Femur (tissue), 1 donor: ENCODE measurements around the gene SSPN.
A peak's percentile ranks its signal among the peaks of the same experiment; 100 is the strongest.

Experiments
- DNase-seq: peaks from one replicate; pipeline ENCODE4 v3.0.0-alpha.2; 2017

Gene SSPN

GRCh38 chr12:26187014-26187798 lies 8.2 kb upstream of the SSPN start:
- DNase-seq = no peak

- DNase-seq = no peak
These were observed 7.2 kb upstream of the SSPN start for GRCh38 chr12:26188127-26188526.

- DNase-seq = no peak
These were observed 6.7 kb upstream of the SSPN start for GRCh38 chr12:26188641-26189040.

GRCh38 chr12:26192142-26192541 lies 3.2 kb upstream of the SSPN start:
- DNase-seq = no peak

GRCh38 chr12:26193539-26193938 lies 1.8 kb upstream of the SSPN start:
- DNase-seq = no peak

- peak; percentile 73 for DNase-seq
These were observed 458 bp downstream of the SSPN start for GRCh38 chr12:26195641-26196420.

- no peak for DNase-seq
These were observed 996 bp downstream of the SSPN start for GRCh38 chr12:26196421-26196716.

GRCh38 chr12:26197832-26198231 lies 2.5 kb downstream of the SSPN start:
- DNase-seq = no peak

- no peak for DNase-seq
These were observed 3.4 kb downstream of the SSPN start for GRCh38 chr12:26198742-26199141.

- DNase-seq = no peak
These were observed 7.9 kb downstream of the SSPN start for GRCh38 chr12:26203167-26203780.

- no peak for DNase-seq
These were observed 9.4 kb downstream of the SSPN start for GRCh38 chr12:26204612-26205289.

GRCh38 chr12:26205298-26205697 lies 9.9 kb downstream of the SSPN start:
- DNase-seq = no peak

GRCh38 chr12:26205941-26206340 lies 10.6 kb downstream of the SSPN start:
- DNase-seq = no peak

GRCh38 chr12:26211331-26211730 lies 16.0 kb downstream of the SSPN start:
- no peak for DNase-seq

GRCh38 chr12:26212396-26212795 lies 17.0 kb downstream of the SSPN start:
- DNase-seq = no peak

- DNase-seq = no peak
These were observed 17.6 kb downstream of the SSPN start for GRCh38 chr12:26212988-26213387.

GRCh38 chr12:26214121-26214520 lies 18.7 kb downstream of the SSPN start:
- DNase-seq = no peak

- DNase-seq = no peak
These were observed 24.4 kb downstream of the SSPN start for GRCh38 chr12:26219736-26220135.

- DNase-seq = no peak
These were observed 29.3 kb downstream of the SSPN start for GRCh38 chr12:26224657-26225056.

GRCh38 chr12:26226122-26226521 lies 30.7 kb downstream of the SSPN start:
- no peak for DNase-seq

- peak; percentile 60 for DNase-seq
These were observed 31.4 kb downstream of the SSPN start for GRCh38 chr12:26226629-26227360.

GRCh38 chr12:26227361-26227745 lies 32.0 kb downstream of the SSPN start:
- DNase-seq = no peak

- no peak for DNase-seq
These were observed 34.5 kb downstream of the SSPN start for GRCh38 chr12:26229910-26230309.
